Fibroblast of villous mesenchyme (primary cell): ENCODE measurements around the gene C3orf80. TPM values are rescaled to one million over a fixed set of nuclear protein-coding genes. Genes with fewer than 3 reads are reported as not detected.

Experiments used
- DNase-seq: peaks from one replicate; pipeline ENCODE4 v3.0.0-alpha.2; 2010; ENCODE audit warnings: low read depth
- H3K4me3 ChIP-seq: 2 replicates; pipeline ENCODE4 v1.5.1; 2011; ENCODE audit warnings: low read depth, mild to moderate bottlenecking, low read length
- CTCF ChIP-seq: IDR thresholded peaks from 2 replicates; pipeline ENCODE4 v1.5.1; 2012; ENCODE audit warnings: low read depth, mild to moderate bottlenecking, low read length; ENCODE audit not compliant: insufficient read depth
- total RNA-seq: library from RNA; depleted of rRNA; stranded (reverse); fragments of >200 nt; gene quantifications from 2 replicates; pipeline ENCODE4 v1.2.3, GENCODE V29; 2012

Gene C3orf80
- total RNA-seq, 1 donor: 0.86 TPM

- peak; percentile 90 for DNase-seq
- no peak for TF ChIP-seq CTCF
- H3K4me3 ChIP-seq: no peak overlapping the region
Observed at GRCh38 chr3:160184655-160185054, 40.6 kb upstream of the C3orf80 start.

GRCh38 chr3:160185751-160186150 is 39.5 kb upstream of the C3orf80 start:
- no peak for TF ChIP-seq CTCF
- H3K4me3 ChIP-seq: no peak overlapping the region

GRCh38 chr3:160187288-160187687 is 37.9 kb upstream of the C3orf80 start:
- DNase-seq: no peak
- no peak overlapping the region for H3K4me3 ChIP-seq
- TF ChIP-seq CTCF: no peak

More at GRCh38 chr3:160185751-160186150, 39.5 kb upstream of the C3orf80 start:
- no peak for DNase-seq

- no peak overlapping the region for H3K4me3 ChIP-seq
- no peak for TF ChIP-seq CTCF
- no peak for DNase-seq
Observed at GRCh38 chr3:160192310-160193029, 32.8 kb upstream of the C3orf80 start.

- no peak for TF ChIP-seq CTCF
- no peak overlapping the region for H3K4me3 ChIP-seq
- DNase-seq: no peak
Observed at GRCh38 chr3:160193644-160194192, 31.5 kb upstream of the C3orf80 start.

- no peak for DNase-seq
- no peak for TF ChIP-seq CTCF
- H3K4me3 ChIP-seq: no peak overlapping the region
Observed at GRCh38 chr3:160194438-160194837, 30.8 kb upstream of the C3orf80 start.
